Hindlimb muscle (tissue), 1 donor: ENCODE data around the gene PIK3CB. TPM values are rescaled to one million over a fixed set of nuclear protein-coding genes. Genes with fewer than 3 reads are reported as not detected.
"Not testable (repeated sequence)": the region's sequence is repeated elsewhere in the genome, so short reads cannot be mapped to it uniquely, and the experiment has no call there.

Experiments
- DNase-seq: peaks from one replicate; pipeline ENCODE4 v3.0.0-alpha.2; 2013
- polyA plus RNA-seq: library from polyadenylated mRNA; unstranded; fragments of 120-200 nt; gene quantifications from one replicate; pipeline ENCODE4 v1.2.1, GENCODE V29; 2013; ENCODE audit not compliant: insufficient read length

PIK3CB gene
- polyA plus RNA-seq, 1 donor, result 12.1 TPM

DNA sequence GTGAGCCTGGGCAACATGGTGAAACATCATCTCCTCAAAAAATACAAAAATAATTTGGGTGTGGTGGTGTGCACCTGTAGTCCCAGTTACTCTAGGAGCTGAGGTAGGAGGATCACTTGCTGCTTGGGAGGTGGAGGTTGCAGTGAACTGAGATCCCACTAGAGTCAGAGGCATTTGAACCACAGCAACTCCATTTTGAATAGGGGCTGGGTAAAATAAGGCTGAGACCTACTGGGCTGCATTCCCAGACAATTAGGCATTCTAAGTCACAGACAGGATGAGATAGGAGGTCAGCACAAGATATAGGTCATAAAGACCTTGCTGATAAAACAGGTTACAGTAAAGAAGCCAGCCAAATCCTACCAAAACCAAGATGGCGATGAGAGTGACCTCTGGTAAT, 12.1 kb upstream of the PIK3CB start:
- not testable (repeated sequence) for DNase-seq

DNA sequence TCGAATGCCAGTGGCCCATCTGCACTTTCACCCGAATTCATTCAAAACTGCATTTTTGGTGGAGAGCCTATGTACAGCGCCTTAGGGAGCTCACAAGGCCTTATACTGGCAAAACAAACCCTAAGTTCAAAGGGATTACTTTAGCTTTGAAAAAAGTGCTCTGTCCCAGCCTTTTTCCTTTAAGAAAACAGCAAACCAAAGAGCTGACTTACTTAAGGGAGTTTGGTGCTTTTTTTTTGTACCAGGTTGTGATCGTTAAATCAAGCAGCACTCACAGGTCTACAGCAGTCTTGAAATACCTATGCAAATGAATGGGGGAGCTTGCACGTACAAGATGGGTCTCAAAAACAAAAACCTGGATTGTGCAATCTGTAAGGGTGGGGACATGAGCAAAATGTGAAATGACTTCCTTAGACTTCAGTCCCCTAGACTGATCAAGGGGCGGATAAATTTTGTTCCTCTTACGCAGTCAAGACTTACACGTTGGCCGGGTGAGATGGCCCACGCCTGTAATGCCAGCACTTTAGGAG, 11.6 kb upstream of the PIK3CB start:
- DNase-seq, result no peak

DNA sequence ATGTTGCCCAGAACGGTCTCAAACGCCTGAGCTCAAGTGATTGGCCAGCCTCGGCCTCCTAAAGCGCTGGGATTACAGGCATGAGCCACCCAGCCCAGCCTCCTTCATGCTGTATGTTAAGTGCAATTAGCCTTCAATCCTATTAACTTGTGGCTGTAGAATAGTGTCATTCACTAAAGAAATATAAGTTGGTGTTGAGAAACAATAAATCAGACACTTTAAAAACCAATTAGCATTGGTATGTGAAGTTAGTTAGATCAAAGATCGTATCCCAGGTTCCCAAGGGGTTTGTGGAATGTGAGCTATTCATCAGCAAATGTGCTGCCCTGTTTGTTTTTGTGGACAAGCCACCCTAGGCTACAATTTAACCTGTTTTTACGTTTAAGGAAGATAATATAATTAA, 11.0 kb upstream of the PIK3CB start:
- DNase-seq, result no peak

DNA sequence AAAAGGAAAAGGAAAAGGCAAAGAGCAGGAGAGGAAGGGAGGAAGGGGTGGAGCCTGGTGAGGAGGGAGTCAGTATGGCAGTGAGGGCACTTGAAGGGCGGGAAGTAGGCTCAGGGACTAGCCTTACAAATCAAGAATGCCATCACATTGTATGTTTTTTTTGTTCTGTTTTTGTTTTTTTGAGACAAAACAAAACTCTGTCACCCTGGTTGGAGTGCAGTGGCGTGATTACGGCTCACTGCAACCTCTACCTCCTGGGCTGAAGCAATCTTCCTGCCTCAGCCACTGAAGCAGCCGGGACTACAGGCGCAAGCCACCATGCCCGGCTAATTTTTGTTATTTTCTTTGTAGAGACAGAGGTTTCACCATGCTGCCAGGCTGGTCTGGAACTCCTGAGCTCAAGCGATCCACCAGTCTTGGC, 10.5 kb upstream of the PIK3CB start:
- no peak for DNase-seq

DNA sequence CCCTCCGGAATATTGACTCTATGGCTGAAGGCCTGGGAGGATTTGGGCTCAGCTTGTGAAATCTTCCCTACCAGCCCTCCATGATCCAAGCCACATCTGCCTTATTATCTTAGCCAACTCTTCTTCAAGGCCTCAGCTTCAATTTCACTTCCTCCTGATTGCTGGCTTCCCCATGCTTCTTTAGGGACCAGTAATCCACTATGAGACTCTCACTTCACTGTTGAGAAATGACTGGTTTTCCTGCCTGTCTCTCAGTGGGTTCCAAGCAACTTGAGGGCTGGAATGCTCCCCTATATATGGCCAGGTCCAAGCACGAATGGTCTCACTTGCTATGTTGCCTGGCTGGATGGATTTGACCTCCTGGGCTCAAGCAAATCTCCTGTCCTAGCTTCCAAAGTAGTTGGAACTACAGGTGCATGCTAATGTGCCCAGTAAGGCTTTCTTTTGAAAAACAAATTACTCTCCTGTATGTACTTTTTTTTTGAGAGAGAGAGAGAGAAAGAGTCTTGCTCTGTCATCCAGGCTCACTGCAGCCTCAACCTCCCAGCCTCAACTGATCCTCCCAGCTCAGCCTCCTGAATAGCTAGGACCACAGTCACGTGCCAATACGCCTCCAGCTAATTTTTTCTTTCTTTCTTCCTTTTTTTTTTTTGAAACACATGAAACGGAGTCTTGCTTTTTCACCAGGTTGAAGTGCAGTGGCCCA, 7.9 kb upstream of the PIK3CB start:
- DNase-seq, result no peak

DNA sequence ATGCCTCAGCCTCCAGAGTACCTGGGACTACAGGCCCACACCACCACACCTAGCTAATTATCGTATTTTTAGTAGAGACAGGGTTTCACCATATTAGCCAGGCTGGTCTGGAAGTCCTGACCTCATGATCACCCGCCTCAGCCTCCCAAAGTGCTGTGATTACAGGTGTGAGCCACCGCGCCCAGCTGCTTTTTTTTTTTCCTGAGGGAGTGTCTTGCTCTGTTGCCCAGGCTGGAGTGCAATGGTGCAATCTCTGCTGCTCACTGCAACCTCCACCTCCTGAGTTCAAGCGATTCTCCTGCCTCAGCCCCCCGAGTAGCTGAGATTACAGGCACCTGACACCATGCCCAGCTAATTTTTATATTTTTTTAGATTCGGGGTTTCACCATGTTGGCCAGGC, 3.7 kb upstream of the PIK3CB start:
- not testable (repeated sequence) for DNase-seq

DNA sequence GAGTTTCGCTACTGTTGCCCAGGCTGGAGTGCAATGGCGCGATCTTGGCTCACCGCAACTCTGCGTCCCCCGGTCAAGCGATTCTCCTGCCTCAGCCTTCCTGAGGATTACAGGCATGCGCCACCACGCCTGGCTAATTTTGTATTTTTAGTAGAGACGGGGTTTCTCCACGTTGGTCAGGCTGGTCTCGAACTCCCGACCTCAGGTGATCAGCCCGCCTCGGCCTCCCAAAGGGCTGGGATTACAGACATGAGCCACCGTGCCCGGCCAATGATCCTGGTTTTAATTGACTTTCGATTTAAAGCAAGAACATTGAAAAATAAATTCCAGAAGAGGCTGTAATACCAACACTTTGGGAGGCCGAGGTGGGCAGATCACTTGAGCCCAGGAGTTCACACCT, 1.1 kb upstream of the PIK3CB start:
- not testable (repeated sequence) for DNase-seq

DNA sequence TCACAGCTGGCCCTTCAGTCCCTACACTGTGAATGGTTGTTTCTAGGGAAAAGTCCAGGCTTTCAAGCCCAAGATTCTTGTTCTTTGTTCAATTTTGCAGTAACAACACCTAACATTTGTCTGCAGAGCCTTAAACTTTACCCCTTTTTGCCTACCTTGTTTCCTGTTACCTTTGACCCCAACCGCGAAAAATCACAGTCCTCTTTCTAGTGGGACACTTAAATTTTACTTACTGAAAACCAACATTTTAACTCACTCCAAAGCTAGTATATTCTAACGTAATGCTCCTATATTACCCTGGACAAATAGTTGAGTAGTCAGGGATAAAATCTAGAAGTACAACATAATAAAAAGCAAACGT, 649 bp upstream of the PIK3CB start:
- DNase-seq, result no peak

DNA sequence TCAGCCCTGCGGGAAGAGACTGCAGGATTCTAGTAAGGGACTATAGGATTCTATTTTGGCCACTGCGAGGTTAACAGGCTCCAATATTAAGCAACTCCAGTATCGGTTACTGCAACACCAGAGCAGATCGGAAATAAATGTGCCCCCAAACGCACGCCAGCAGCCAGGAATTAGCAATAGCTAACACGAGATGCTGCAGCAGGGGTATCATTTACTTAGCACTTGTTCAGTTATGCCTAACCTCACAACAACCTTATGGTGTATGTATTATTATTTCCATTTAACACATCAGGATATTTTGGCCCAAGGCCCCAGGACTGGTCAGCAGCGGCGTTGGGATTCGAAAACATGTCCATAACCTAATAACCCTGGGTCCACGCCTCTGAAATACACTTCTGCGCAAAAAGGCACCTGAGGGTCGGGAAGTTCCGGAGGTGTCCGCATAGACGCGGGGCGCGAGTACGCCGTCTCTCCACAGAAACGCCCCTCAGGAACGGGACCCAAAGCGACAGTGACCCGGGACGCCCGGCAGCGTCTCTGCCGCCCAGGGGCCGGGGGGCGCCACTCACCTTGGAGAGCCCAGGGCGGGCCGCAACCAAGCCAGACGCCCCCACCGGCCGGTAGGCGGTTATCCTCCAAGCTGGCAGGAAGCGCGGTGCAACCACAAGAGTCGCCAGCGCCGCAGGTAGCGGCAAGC, 681 bp downstream of the PIK3CB start:
- peak; percentile 24 for DNase-seq

DNA sequence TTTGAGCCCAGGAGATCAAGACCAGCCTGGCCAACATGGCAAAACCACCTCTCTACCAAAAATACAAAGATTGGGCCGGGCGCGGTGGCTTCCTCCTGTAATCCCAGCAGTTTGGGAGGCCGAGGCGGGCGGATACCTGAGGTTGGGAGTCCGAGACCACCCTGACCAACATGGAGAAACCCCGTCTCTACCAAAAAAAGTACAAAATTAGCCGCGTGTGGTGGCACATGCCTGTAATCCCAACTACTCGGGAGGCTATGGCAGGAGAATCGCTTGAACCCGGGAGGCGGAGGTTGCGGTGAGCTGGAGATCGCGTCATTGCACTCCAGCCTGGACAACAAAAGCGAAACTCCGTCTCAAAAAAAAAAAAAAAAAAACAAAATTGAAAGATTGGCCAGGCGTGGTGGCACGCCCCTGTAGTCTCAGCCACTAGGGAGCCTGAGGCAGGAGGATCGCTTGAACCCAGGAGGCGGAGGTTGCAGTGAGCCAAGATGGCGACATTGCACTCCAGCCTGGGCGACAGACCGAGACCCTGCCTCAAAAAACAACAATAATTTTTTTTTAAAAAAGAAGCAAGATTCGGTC, 2.2 kb downstream of the PIK3CB start:
- DNase-seq, result not testable (repeated sequence)

DNA sequence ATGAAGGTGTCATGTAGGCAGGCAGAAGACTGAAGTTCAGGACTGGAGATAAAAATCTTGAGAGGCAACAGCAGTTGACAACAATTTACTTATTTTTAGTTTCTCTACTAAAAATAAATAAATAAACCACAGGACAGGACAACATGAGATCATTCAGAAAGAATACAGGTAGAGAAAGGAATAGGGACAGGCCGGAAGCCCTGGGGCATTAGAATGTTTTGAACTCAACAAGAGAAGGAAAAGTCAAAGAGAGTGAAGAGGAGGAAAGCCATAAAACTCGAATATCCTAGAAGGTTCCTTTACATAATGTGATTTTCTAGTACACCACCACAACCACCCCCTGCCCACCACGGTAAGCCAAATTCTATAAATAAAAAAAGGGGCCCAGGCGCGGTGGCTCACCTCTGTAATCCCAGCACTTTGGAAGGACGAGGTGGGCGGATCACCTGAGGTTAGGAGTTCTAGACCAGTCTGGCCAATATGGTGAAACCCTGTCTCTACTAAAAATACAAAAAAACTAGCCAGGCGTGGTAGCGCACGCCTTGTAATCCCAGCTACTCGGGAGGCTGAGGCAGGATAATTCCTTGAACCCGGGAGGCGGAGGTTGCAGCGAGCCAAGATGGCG, 4.7 kb downstream of the PIK3CB start:
- no peak for DNase-seq

DNA sequence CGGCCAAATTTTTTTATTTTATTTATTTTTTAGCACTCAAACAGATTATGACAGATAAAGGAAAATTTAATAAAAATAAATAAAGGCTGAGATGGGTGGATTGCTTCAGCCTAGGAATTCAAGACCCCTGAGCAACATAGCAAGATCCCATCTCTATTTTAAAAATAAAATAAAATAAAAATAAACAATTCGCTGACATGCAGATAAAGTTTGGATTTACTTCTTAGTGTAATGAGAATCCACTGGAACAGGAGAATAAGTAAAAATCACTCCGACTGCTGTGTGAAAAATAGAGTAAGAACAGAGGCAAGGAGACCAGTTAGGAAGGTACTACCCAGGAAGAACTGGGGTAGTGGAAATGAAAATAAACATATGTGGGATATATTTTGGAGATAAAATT, 5.6 kb downstream of the PIK3CB start:
- DNase-seq, result no peak

DNA sequence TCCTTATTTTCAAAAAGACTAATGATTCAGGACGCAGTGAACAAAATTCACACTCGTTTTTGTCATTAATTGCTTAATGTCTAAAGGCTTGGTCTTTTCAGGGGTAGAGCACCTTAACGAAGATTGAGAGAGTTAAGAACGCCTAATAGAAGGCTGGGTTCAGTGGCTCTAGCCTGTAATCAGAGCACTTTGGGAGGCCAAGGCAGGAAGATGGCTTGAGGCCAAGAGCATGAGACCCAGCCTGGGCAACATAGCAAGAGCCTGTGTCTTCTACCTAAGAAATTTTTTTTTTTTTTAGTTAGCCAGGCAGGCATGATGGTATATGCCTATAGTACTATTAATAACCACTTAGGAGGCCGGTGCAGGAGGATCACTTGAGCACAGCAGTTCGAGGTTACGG, 7.5 kb downstream of the PIK3CB start:
- DNase-seq, result no peak

DNA sequence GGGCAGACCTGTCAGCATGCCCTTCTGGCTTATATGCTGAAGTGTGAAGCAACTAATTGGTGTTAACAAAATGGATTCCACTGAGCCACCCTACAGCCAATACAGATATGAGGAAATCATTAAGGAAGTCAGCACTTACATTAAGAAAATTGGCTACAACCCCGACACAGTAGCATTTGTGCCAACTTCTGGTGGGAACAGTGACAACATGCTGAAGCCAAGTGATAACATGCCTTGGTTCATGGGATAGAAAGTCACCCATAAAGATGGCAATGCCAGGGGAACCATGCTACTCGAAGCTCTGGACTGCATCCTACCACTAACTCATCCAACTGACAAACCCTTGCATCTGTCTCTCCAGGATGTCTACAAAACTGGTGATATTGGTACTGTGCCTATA, 9.4 kb downstream of the PIK3CB start:
- no peak for DNase-seq

DNA sequence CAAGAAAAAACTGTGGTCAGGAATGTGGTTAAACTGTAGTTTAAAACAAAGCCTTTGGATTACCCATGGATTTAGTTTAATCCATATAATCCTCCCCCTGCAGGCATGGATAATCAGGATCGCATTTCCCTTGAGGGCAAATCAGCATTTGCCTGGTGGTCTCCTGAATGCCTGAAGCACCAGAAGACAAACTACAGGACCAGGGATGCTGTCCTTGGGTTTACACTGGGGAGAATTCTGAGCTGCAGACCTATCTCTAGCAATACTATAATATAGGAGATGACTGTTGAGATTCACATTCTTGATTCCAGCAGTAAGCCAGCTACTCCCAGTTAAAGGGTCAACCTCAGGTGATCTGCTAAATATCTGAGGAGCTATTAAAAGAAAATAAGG, 10.6 kb downstream of the PIK3CB start:
- no peak for DNase-seq

DNA sequence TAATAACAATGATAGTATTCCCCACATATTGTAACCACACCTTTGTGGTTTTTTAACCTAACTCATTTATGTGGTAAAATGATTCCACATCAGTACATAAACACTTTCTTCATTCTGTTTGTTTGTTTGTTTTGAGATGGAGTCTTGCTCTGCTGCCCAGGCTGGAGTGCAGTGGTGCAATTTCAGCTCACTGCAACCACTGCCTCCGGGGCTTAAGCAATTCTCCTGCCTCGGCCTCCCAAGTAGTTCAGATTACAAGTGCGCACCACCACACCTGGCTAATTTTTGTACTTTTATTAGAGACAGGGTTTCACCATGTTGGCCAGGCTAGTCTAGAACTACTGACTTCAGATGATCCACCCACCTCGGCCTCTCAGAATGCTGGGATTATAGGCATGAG, 14.3 kb downstream of the PIK3CB start:
- not testable (repeated sequence) for DNase-seq

DNA sequence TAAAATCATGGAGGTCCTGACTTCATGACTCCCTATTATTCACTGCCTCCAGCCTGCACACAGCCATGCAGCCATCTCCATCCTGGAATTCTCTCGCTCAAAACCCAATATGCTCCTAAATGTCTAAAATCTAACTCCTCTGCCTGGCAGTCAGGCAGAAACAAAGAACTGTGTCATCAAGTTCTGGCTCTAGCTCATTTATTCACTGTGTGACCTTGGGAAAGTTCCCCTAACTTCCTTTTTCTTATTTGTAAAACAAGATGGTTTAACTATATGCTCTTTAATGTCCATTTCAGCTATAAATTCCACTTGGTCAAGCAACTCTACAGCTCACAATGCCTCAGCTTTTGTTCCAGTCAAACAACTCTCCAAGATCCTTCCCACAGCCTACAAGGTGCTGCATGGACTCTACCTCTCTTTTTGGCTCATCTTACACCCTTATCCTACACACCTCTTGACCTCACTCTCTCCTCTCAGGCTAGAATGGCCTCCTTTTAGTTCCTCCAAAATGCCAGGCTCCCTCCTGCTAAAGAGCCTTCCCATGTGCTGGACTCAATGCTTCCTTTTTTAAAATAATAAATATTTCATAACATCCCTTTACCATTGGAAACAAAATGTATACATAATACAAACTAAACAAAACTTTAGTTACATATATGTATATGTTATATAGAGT, 16.4 kb downstream of the PIK3CB start:
- DNase-seq, result no peak

DNA sequence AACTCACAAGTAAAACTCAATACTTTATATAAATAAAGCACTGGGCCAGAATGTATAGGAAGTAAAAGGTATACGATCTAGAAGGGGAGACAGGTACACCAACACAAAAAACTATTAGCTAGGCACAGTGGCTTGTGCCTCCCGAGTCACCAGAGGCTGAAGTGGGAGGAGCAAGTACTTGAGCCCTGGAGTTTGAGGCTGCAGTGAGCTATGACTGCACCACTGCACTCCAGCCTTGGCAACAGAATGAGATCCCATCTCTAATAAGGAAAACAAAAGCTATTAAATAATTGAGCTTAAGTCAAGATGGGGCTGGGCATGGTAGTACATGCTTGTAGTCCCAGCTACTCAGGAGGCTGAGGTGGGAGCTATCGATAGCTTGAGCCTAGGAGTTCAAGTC, 17.0 kb downstream of the PIK3CB start:
- DNase-seq, result no peak

DNA sequence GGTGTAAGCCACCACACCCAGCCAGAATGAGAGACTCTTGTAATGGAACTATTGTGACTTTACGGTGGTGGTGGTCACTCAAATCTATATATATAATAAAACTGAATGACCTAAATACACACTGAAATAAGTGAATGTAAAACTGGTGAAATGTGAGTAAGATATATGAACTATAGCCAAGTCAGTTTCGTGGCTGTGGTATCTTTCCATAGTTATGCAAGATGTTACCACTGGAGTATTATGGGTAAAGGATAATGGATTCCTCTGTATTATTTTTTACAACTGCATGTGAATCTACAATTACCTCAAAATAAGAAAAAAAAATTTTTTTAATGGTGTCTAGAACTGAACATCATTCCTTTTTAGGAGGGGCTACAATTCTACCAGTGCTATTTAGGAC, 21.9 kb downstream of the PIK3CB start:
- no peak for DNase-seq

DNA sequence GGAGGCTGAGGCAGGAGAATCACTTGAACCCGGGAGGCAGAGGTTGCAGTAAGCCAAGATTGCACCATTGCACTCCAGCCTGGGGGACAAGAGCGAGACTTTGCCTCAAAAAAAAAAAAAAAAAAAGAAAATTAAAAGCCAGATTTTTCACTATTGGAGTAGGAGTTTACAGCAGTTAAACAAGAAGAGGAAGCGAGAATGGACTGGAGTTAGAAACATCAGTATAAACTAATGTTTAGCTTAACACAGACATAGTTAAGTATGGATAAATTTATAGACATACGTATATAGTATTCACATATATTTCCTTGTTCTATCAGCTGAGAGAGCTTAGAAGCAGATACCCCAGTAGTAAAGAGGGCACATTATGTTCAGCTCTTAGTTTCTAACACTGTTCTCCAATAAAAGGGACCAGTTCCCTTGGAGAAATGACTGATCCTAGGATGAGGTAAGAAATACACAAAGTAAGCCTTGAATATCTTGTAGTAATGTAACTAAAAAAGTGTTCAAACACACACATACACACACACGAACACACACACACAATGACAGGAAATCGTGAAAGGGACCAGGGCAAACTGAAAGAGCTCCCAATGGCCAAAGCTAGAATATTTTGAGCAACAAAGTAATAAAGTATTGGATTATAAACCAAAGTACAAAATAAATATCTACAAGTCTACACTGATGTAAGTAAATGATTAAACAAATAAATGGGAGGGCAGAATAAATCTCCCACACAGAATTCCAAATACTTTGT, 25.1 kb downstream of the PIK3CB start:
- no peak for DNase-seq

DNA sequence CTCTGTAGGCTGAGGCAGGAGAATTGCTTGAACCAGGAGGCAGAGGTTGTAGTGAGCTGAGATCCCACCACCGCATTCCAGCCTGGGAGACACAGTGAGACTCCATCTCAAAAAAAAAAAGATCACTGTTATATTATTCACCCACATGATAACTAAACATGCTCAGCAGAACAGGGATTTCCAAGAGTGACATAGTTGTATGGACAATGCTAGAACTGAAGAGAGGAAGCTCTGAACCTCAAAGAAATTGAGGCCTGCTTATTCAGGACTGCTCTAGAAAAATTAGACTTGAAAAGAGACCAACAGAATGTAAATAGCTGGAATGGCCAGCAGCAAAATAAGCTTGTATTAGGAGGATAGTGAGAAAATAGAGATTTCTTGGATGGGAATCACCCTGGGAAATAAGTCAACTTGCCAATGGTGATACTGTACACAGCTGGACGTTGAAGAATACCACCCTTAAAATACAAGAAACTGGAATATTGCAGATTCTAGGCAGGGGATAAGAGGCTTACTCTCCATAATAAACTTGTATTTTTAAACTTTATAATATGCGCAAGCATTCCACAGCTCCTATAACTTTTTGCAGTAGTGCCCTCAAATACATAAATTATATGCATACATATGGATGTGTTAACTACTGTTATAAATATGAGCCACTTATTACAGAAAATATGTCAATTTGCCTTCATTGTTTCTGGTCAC, 28.2 kb downstream of the PIK3CB start:
- DNase-seq, result no peak
